Spleen (tissue), 11 donors: ENCODE results near the gene PIP4K2C. TPM values are rescaled to one million over a fixed set of nuclear protein-coding genes. Genes with fewer than 3 reads are reported as not detected.

Experiments
- DNase-seq: peaks from one replicate; pipeline ENCODE4 v3.0.0-alpha.2; 2020
- H3K27ac ChIP-seq, 8 donors: fragments of 200-600 bp; sonication (generic) in 7 of 8; 1 replicate in 4 of 8; 2 replicates in 4 of 8; pipeline versions ENCODE4 v1.5.0 to v1.8.0; 2016 to 2021; ENCODE audit warnings: inconsistent platforms in 4 of 8, mild to moderate bottlenecking in 4 of 8, moderate library complexity in 1 of 8
- H3K27me3 ChIP-seq, 7 donors: fragments of 200-600 bp; sonication (generic) in 6 of 7; replicated peaks in 1 of 7; 1 replicate in 4 of 7; 2 replicates in 3 of 7; pipeline versions ENCODE4 v1.5.0 to v1.8.0; 2016 to 2021; ENCODE audit warnings: inconsistent platforms in 3 of 7, mild to moderate bottlenecking in 1 of 7
- H3K36me3 ChIP-seq, 6 donors: fragments of 200-600 bp; sonication (generic) in 5 of 6; 1 replicate in 4 of 6; 2 replicates in 2 of 6; pipeline versions ENCODE4 v1.5.0 to v1.8.0; 2016 to 2021; ENCODE audit warnings: inconsistent platforms in 2 of 6
- H3K4me1 ChIP-seq, 6 donors: fragments of 200-600 bp; sonication (generic) in 5 of 6; 1 replicate in 3 of 6; 2 replicates in 3 of 6; pipeline versions ENCODE4 v1.5.0 to v1.8.0; 2016 to 2021; ENCODE audit warnings: inconsistent platforms in 3 of 6
- H3K4me3 ChIP-seq, 8 donors: fragments of 200-600 bp; sonication (generic) in 7 of 8; 1 replicate in 4 of 8; 2 replicates in 4 of 8; pipeline versions ENCODE4 v1.5.0 to v1.8.0; 2016 to 2021; ENCODE audit warnings: inconsistent platforms in 4 of 8, mild to moderate bottlenecking in 4 of 8, moderate library complexity in 2 of 8
- H3K9me3 ChIP-seq, 8 donors: fragments of 200-600 bp; sonication (generic) in 7 of 8; 1 replicate in 4 of 8; 2 replicates in 4 of 8; pipeline versions ENCODE4 v1.5.0 to v1.8.0; 2016 to 2021; ENCODE audit warnings: inconsistent platforms in 4 of 8
- CTCF ChIP-seq, 11 experiments: fragments of 200-600 bp in 7 of 11; fragments of 450-650 bp in 4 of 11; sonication (generic) in 4 of 11; IDR thresholded peaks in 8 of 11; conservative IDR thresholded peaks in 3 of 11; 1 replicate in 7 of 11; 2 replicates in 4 of 11; pipeline versions ENCODE4 v1.4.0 to v1.8.0; 2016 to 2021; ENCODE audit warnings: antibody characterized with exemption in 11 of 11, inconsistent platforms in 4 of 11, mild to moderate bottlenecking in 1 of 11
- POLR2A ChIP-seq, 3 donors: fragments of 450-650 bp; IDR thresholded peaks; one replicate each; pipeline ENCODE4 v1.5.1; 2017; ENCODE audit warnings: antibody characterized with exemption in 3 of 3, mild to moderate bottlenecking in 1 of 3
- POLR2AphosphoS5 ChIP-seq, 3 donors: sonication (generic); formaldehyde crosslinking; IDR thresholded peaks; one replicate each; pipeline ENCODE4 v1.5.1; 2017; ENCODE audit warnings: antibody characterized with exemption in 3 of 3
- WGBS, 5 donors: extraction: QIAGEN DNeasy Blood & Tissue Kit in 3 of 5; methylation state at CpG; one replicate each; pipeline versions ENCODE4 v1.1.5 to v1.1.7; 2013 to 2018; 5-methylcytosine and 5-hydroxymethylcytosine counted together
- intact Hi-C: fragments of 100-400 bp; cut with DNase I; formaldehyde crosslinking; loops from one replicate; pipeline ENCODE4 v1.15.0; 2023; ENCODE audit warnings: low total_unique reads
- polyA plus RNA-seq, 3 donors: library from polyadenylated mRNA; stranded (reverse); fragments of 200-250 nt; gene quantifications; one replicate each; pipeline ENCODE4 v1.2.1, GENCODE V29; 2013
- total RNA-seq, 7 donors: library from RNA; depleted of rRNA in 3 of 7; stranded (reverse); fragments of >200 nt in 3 of 7; fragmentation: NEBNext Ultra II Directional in 4 of 7; extraction: Animal tissue kit (Norgen Biotek cat#: 25700) in 4 of 7; gene quantifications; one replicate each; pipeline versions ENCODE4 v1.1.0 to v1.2.1, GENCODE V29; 2016 to 2021
- donor health status: healthy with polysubstance abuse.
- donor health status: DM: no; HTN: no; CAD: no; lungs with moderate emphysema.
- donor health status: DM: no; HTN: no; CAD: no.
- donor health status: Bipolar disorder and iron deficiency.
- donor health status: healthy.
- donor health status: DM: no; HTN: no; CAD: no.
- donor health status: DM: yes; HTN: yes; CAD: no.

PIP4K2C gene
- total and polyA plus RNA-seq, 10 donors, result 5.7 to 20.9 (median 16.9) TPM

GRCh38 chr12:57553343-57554202 is 37.4 kb upstream of the PIP4K2C start:
- no peaks in the 10 kb centered on the region for H3K9me3 ChIP-seq
- 70 to 77% (median 75%) methylated on average over 7 of the region's 7 CpGs for WGBS, 5 donors
- H3K36me3 ChIP-seq, result no peaks in the 10 kb centered on the region
- H3K4me3 ChIP-seq, result no peak overlapping the region
- no peak overlapping the region for H3K27ac ChIP-seq
- intact Hi-C loops, result no loop called here
- peaks cover 0 to 41% (median 21%) of the 10 kb centered on the region in 7 donors for H3K27me3 ChIP-seq
- no peak for DNase-seq
- TF ChIP-seq CTCF (IDR thresholded peaks at IDR 0.05 in 8 of 11, conservative IDR thresholded peaks at IDR 0.05 in 3 of 11) (no peak), POLR2AphosphoS5 (IDR thresholded peaks at IDR 0.05) (no peak), POLR2A (IDR thresholded peaks at IDR 0.05) (no peak)
- peaks cover 6 to 15% (median 13%) of the 10 kb centered on the region in 6 donors for H3K4me1 ChIP-seq

- intact Hi-C loops, result no loop called here
- no peak overlapping the region for H3K27ac ChIP-seq
- no peak for DNase-seq
- TF ChIP-seq POLR2AphosphoS5 (IDR thresholded peaks at IDR 0.05) (no peak), CTCF (IDR thresholded peaks at IDR 0.05 in 8 of 11, conservative IDR thresholded peaks at IDR 0.05 in 3 of 11) (no peak), POLR2A (IDR thresholded peaks at IDR 0.05) (no peak)
- H3K4me3 ChIP-seq, result no peak overlapping the region
- H3K27me3 ChIP-seq, result peaks cover 0 to 32% (median 13%) of the 10 kb centered on the region in 7 donors
- no peaks in the 10 kb centered on the region for H3K36me3 ChIP-seq
- peaks cover 6 to 12% (median 10%) of the 10 kb centered on the region in 6 donors for H3K4me1 ChIP-seq
- 88 to 95% (median 92%) methylated on average over 2 of the region's 2 CpGs for WGBS, 5 donors
- H3K9me3 ChIP-seq, result no peaks in the 10 kb centered on the region
These were observed 36.5 kb upstream of the PIP4K2C start for GRCh38 chr12:57554453-57554852.

- H3K4me1 ChIP-seq, result peaks cover 3 to 7% (median 6%) of the 10 kb centered on the region in 6 donors
- H3K27ac ChIP-seq, result no peak overlapping the region
- H3K9me3 ChIP-seq, result no peaks in the 10 kb centered on the region
- TF ChIP-seq POLR2A (IDR thresholded peaks at IDR 0.05) (no peak), POLR2AphosphoS5 (IDR thresholded peaks at IDR 0.05) (no peak), CTCF (IDR thresholded peaks at IDR 0.05 in 8 of 11, conservative IDR thresholded peaks at IDR 0.05 in 3 of 11) (no peak)
- intact Hi-C loops, result no loop called here
- no peak overlapping the region for H3K4me3 ChIP-seq
- no peaks in the 10 kb centered on the region for H3K36me3 ChIP-seq
- 90 to 100% (median 96%) methylated on average over 1 of the region's 1 CpG for WGBS, 5 donors
- no peak for DNase-seq
- H3K27me3 ChIP-seq, result peaks cover 0 to 28% (median 8%) of the 10 kb centered on the region in 7 donors
These were observed 36.1 kb upstream of the PIP4K2C start for GRCh38 chr12:57554897-57555296.

- H3K27me3 ChIP-seq, result peaks cover 0 to 12% (median 0%) of the 10 kb centered on the region in 7 donors
- WGBS, 5 donors, result 79 to 87% (median 81%) methylated on average over 4 of the region's 4 CpGs
- H3K4me1 ChIP-seq, result no peaks in the 10 kb centered on the region
- intact Hi-C loops, result no loop called here
- H3K27ac ChIP-seq, result no peak overlapping the region
- H3K4me3 ChIP-seq, result no peak overlapping the region
- no peak for TF ChIP-seq POLR2AphosphoS5 (IDR thresholded peaks at IDR 0.05)
- no peak for TF ChIP-seq CTCF (IDR thresholded peaks at IDR 0.05 in 8 of 11, conservative IDR thresholded peaks at IDR 0.05 in 3 of 11)
- no peak for TF ChIP-seq POLR2A (IDR thresholded peaks at IDR 0.05)
- H3K36me3 ChIP-seq, result no peaks in the 10 kb centered on the region
- no peaks in the 10 kb centered on the region for H3K9me3 ChIP-seq
- no peak for DNase-seq
These were observed 32.1 kb upstream of the PIP4K2C start for GRCh38 chr12:57558864-57559263.
